Measurements from ENCODE around the gene GFPT2. TPM values are rescaled to one million over a fixed set of nuclear protein-coding genes. Genes with fewer than 3 reads are reported as not detected.

The GFPT2 gene
- total and polyA plus RNA-seq, 2 of the 8 experiments (the other 6 are each of a cell fraction or from before 2014, with no cell fraction given): 83.7 to 143 TPM

GRCh38 chr5:180381428-180381827, 28.3 kb upstream of the GFPT2 start:
- DNase-seq (ENCODE audit: low read depth in 1 of 2, low spot score in 2 of 2) (no peak), FAIRE-seq (no peak)
- 88% methylated on average over 4 of the region's 4 CpGs; no CpG with 5 or more reads in 1 of the 2 experiments for WGBS, 2 experiments (ENCODE audit: extremely low coverage in 1 of 2, insufficient coverage in 1 of 2, insufficient read length in 1 of 2, insufficient replicate concordance in 2 of 2, low coverage in 1 of 2, low lambda C conversion rate in 2 of 2, missing lambda C conversion rate in 1 of 2)
- Histone ChIP-seq H3K23me2 (ENCODE audit: low read depth, low read length) (peaks cover 1% of the 10 kb centered on the region; the same call in 1 of the 2 replicates), H4K20me1 (replicated peaks in 1 of 2; ENCODE audit: control insufficient read depth in 1 of 2, insufficient read depth in 2 of 2, low read length in 2 of 2) (no peaks in the 10 kb centered on the region), H3K4me1 (replicated peaks in 1 of 4; ENCODE audit: control insufficient read depth in 3 of 4, insufficient read depth in 4 of 4, low read length in 3 of 4) (no peaks in the 10 kb centered on the region; a peak in 1 of 7 replicates), H3K79me1 (ENCODE audit: low read depth, low read length) (no peaks in the 10 kb centered on the region), H3K18ac (ENCODE audit: extremely low read depth, low read length) (no peak overlapping the region), H4K91ac (replicated peaks; ENCODE audit: insufficient read length, low read length) (no peak overlapping the region), H3K4me2 (ENCODE audit: insufficient read depth in 1 of 2, low read depth in 2 of 2, low read length in 2 of 2) (no peak overlapping the region), H3K14ac (ENCODE audit: insufficient read length) (no peak overlapping the region), H3K9ac (replicated peaks in 1 of 4; ENCODE audit: extremely low read depth in 1 of 4, low read depth in 3 of 4, low read length in 3 of 4) (no peak overlapping the region), H3K4me3 (ENCODE audit: extremely low read depth in 1 of 4, insufficient read depth in 2 of 4, low read depth in 3 of 4, low read length in 4 of 4) (no peak overlapping the region), H2BK5ac (ENCODE audit: low read depth, low read length) (0 out of 2 replicates have a peak overlapping the region, but pooled peaks have one; percentile 44), H3K23ac (ENCODE audit: insufficient read length) (no peak overlapping the region), H2BK20ac (ENCODE audit: low read length) (0 out of 2 replicates have a peak overlapping the region, but pooled peaks have one; percentile 80), H2AFZ (ENCODE audit: low read length) (no peak overlapping the region), H3K4ac (replicated peaks; ENCODE audit: insufficient read length, low read depth, low read length) (no peak overlapping the region), H3K79me2 (ENCODE audit: control insufficient read depth in 1 of 2, insufficient read depth in 2 of 2, low read length in 2 of 2) (no peaks in the 10 kb centered on the region), H2AK5ac (ENCODE audit: low read depth, low read length) (no peak overlapping the region), H2BK120ac (replicated peaks; ENCODE audit: low read depth, low read length) (no peak overlapping the region), H2BK15ac (ENCODE audit: low read length) (no peak overlapping the region), H3K27ac (ENCODE audit: low read depth, low read length) (no peak overlapping the region), H3K56ac (replicated peaks; ENCODE audit: insufficient read length, low read depth, low read length) (no peak overlapping the region), H3K36me3 (ENCODE audit: control insufficient read depth in 2 of 4, insufficient read depth in 4 of 4, low read length in 3 of 4) (no peaks in the 10 kb centered on the region), H4K5ac (ENCODE audit: insufficient read length, low read depth, low read length) (no peak overlapping the region), H2BK12ac (ENCODE audit: low read depth, low read length) (no peak overlapping the region), H4K8ac (ENCODE audit: extremely low read depth, insufficient read depth, low read length) (peak overlapping the region; percentile 9; the same call in 1 of the 2 replicates), H3K27me3 (replicated peaks in 1 of 4; ENCODE audit: control insufficient read depth in 3 of 4, extremely low read depth in 1 of 4, insufficient read depth in 3 of 4, low read length in 3 of 4) (no peaks in the 10 kb centered on the region; a peak in 1 of 7 replicates), H3K9me3 (ENCODE audit: insufficient read depth in 2 of 2, low read depth in 1 of 2, low read length in 1 of 2) (no peaks in the 10 kb centered on the region)
- TF ChIP-seq E2F6 (IDR thresholded peaks at IDR 0.05) (no peak), CTCF (IDR thresholded peaks at IDR 0.05; ENCODE audit: control extremely low read depth in 1 of 3, insufficient read depth in 1 of 3, low read depth in 1 of 3, low read length in 3 of 3) (no peak), SP2 (IDR thresholded peaks at IDR 0.05; ENCODE audit: low read length) (no peak), MAFK (IDR thresholded peaks at IDR 0.05; ENCODE audit: low read depth, low read length) (no peak), POU5F1 (IDR thresholded peaks at IDR 0.05; ENCODE audit: low read depth, low read length) (no peak), RBBP5 (IDR thresholded peaks at IDR 0.05; ENCODE audit: borderline replicate concordance, low read depth, low read length) (no peak), CHD2 (IDR thresholded peaks at IDR 0.05; ENCODE audit: low read length) (no peak), EP300 (IDR thresholded peaks at IDR 0.05; ENCODE audit: borderline replicate concordance in 1 of 2, low read depth in 2 of 2, low read length in 2 of 2) (no peak)
- ChIA-PET POLR2A (ENCODE audit: partially characterized antibody) (interaction anchor here (1.0 kb wide), 1 partner anchor 37 kb away, joined by 3 read pairs; no protein-coding TSS in a partner anchor), CTCF (ENCODE audit: partially characterized antibody) (interaction anchor here (0.8 to 4.2 kb wide), 6 partner anchors 10 to 79 kb away, joined by 3 to 15 read pairs (median 4); no protein-coding TSS in a partner anchor)

All from H1 (cell line).